ENCODE data around the gene NGB.

NGB gene

DNA sequence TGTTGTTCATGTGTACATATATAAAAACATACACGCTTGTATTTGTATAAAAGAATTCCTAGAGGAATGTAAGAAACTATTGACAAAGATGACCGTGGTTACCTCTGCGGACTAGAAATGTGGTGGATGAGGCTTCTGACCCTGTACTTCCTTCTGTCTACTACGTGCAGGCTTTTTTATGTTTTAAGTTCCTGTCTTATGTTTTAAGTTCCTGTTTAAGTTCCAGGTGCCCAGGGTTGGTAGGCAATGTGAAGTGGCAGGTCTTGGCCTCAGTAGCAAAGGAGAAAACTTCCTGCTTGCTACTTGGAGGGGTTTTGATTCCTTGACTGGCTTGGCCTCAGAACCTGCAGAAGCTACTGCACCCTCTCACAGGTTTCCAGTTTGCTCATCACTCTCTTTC lies 38.1 kb upstream of the NGB start:
- peak in 1 of 2 experiments; percentile 44 for DNase-seq (ENCODE audit: low read depth in 1 of 2, low spot score in 1 of 2)
- no peak overlapping the region for H3K4me3 ChIP-seq (replicated peaks; ENCODE audit: insufficient read depth, low read length)
- TF ChIP-seq SPI1 (IDR thresholded peaks at IDR 0.05; ENCODE audit: borderline replicate concordance, low read depth) (peak; percentile 42; the same call in 1 of the 2 replicates), GABPA (IDR thresholded peaks at IDR 0.05; ENCODE audit: low read depth) (no peak)
- H3K27me3 ChIP-seq (ENCODE audit: insufficient read depth, poor library complexity, severe bottlenecking), result no peaks in the 10 kb centered on the region
- H3K27ac ChIP-seq (replicated peaks), result peak overlapping the region; percentile 35

DNA sequence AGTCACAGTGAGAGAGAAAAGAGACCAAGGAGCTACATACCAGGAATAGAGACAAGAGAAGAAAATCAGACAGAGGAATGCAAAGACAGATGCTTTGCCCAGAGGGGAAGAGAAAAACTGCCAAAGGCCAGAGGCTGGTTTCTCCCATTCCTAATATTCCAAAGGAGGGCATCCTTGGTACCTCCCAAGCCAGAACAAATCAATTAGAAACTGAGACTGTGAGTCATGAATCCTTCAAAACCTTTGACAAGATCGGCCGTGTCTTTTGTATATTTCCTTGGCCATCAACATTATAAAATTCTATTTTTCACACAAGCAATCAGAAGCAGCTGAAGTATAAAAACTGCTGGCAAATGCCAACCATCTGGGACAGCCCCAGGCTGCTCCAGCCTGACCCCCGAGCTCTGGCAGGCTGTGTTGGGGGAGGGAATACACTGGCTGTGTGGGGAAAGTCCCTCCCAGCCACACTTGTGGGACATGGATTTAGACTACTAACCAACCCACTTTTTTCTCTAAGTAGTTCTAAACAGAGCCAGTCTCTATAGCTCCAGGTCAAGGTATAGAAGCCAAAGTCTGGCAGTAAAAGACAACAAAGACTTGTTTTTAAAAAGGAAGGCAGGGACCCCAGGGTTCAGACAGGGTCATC lies 36.0 kb upstream of the NGB start:
- DNase-seq (ENCODE audit: low read depth in 1 of 2, low spot score in 1 of 2), result no peak
- TF ChIP-seq, protein P1, sequence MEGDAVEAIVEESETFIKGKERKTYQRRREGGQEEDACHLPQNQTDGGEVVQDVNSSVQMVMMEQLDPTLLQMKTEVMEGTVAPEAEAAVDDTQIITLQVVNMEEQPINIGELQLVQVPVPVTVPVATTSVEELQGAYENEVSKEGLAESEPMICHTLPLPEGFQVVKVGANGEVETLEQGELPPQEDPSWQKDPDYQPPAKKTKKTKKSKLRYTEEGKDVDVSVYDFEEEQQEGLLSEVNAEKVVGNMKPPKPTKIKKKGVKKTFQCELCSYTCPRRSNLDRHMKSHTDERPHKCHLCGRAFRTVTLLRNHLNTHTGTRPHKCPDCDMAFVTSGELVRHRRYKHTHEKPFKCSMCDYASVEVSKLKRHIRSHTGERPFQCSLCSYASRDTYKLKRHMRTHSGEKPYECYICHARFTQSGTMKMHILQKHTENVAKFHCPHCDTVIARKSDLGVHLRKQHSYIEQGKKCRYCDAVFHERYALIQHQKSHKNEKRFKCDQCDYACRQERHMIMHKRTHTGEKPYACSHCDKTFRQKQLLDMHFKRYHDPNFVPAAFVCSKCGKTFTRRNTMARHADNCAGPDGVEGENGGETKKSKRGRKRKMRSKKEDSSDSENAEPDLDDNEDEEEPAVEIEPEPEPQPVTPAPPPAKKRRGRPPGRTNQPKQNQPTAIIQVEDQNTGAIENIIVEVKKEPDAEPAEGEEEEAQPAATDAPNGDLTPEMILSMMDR (IDR thresholded peaks at IDR 0.05; ENCODE audit: insufficient read depth, low read length), result no peak
- TF ChIP-seq GABPA (IDR thresholded peaks at IDR 0.05; ENCODE audit: low read depth) (no peak), POLR2AphosphoS5 (IDR thresholded peaks at IDR 0.05; ENCODE audit: low read depth) (no peak), SPI1 (IDR thresholded peaks at IDR 0.05; ENCODE audit: borderline replicate concordance, low read depth) (no peak)
- TF ChIP-seq, protein P2, sequence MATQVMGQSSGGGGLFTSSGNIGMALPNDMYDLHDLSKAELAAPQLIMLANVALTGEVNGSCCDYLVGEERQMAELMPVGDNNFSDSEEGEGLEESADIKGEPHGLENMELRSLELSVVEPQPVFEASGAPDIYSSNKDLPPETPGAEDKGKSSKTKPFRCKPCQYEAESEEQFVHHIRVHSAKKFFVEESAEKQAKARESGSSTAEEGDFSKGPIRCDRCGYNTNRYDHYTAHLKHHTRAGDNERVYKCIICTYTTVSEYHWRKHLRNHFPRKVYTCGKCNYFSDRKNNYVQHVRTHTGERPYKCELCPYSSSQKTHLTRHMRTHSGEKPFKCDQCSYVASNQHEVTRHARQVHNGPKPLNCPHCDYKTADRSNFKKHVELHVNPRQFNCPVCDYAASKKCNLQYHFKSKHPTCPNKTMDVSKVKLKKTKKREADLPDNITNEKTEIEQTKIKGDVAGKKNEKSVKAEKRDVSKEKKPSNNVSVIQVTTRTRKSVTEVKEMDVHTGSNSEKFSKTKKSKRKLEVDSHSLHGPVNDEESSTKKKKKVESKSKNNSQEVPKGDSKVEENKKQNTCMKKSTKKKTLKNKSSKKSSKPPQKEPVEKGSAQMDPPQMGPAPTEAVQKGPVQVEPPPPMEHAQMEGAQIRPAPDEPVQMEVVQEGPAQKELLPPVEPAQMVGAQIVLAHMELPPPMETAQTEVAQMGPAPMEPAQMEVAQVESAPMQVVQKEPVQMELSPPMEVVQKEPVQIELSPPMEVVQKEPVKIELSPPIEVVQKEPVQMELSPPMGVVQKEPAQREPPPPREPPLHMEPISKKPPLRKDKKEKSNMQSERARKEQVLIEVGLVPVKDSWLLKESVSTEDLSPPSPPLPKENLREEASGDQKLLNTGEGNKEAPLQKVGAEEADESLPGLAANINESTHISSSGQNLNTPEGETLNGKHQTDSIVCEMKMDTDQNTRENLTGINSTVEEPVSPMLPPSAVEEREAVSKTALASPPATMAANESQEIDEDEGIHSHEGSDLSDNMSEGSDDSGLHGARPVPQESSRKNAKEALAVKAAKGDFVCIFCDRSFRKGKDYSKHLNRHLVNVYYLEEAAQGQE (IDR thresholded peaks at IDR 0.05; ENCODE audit: insufficient replicate concordance, low read depth), result no peak
- Histone ChIP-seq H3K4me3 (replicated peaks; ENCODE audit: insufficient read depth, low read length) (no peak overlapping the region), H3K27me3 (ENCODE audit: insufficient read depth, poor library complexity, severe bottlenecking) (no peaks in the 10 kb centered on the region), H3K27ac (replicated peaks) (no peak overlapping the region)

DNA sequence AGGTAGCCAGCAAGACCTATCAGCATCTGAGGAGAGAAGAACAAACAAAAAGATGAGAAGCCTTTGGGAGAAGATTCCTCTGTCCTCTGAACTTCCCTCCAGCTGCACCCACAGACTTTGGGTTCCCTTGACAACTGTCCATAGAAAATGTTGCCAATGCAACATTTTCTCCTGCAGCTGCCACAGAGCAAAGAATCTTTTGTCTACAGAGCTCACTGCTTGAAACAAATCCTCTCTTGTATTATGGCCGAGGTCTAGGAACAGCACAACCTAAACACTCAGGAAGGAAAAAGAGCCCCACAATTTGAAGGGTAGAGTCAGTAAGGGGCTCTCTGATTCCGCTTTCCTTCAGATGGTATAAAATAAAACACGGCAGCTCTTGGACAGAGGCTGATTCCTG lies 35.4 kb upstream of the NGB start:
- no peak for DNase-seq (ENCODE audit: low read depth in 1 of 2, low spot score in 1 of 2)
- no peak overlapping the region for H3K4me3 ChIP-seq (replicated peaks; ENCODE audit: insufficient read depth, low read length)
- H3K27me3 ChIP-seq (ENCODE audit: insufficient read depth, poor library complexity, severe bottlenecking), result no peaks in the 10 kb centered on the region
- no peak for TF ChIP-seq SPI1 (IDR thresholded peaks at IDR 0.05; ENCODE audit: borderline replicate concordance, low read depth)
- TF ChIP-seq POLR2AphosphoS5 (IDR thresholded peaks at IDR 0.05; ENCODE audit: low read depth), result no peak
- TF ChIP-seq, protein P2 (IDR thresholded peaks at IDR 0.05; ENCODE audit: insufficient replicate concordance, low read depth), result no peak
- no peak for TF ChIP-seq GABPA (IDR thresholded peaks at IDR 0.05; ENCODE audit: low read depth)
- TF ChIP-seq, protein P1 (IDR thresholded peaks at IDR 0.05; ENCODE audit: insufficient read depth, low read length), result no peak
- H3K27ac ChIP-seq (replicated peaks), result no peak overlapping the region

DNA sequence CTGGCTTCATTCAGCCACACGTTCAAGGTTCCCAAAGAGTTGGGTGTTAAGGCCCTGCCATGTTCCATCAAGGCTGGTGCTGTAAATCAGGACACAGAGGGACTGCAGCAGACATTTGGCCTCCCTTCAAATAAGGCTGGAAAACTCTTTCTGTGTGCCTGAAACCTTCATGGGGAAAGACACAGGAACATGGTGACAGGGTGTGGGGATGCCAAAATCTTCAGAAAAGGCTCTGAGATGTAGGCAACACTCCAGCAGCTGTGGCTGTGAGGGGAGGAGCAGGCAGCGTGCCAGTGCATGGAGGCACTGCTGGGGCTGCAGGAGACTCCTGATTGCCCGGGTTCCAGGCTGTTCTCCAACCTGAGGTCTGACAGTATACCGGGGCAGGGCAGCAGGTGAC lies 34.7 kb upstream of the NGB start:
- TF ChIP-seq GABPA (IDR thresholded peaks at IDR 0.05; ENCODE audit: low read depth), result no peak
- TF ChIP-seq, protein P2 (IDR thresholded peaks at IDR 0.05; ENCODE audit: insufficient replicate concordance, low read depth), result no peak
- TF ChIP-seq, protein P1 (IDR thresholded peaks at IDR 0.05; ENCODE audit: insufficient read depth, low read length), result no peak
- TF ChIP-seq POLR2AphosphoS5 (IDR thresholded peaks at IDR 0.05; ENCODE audit: low read depth), result no peak
- TF ChIP-seq SPI1 (IDR thresholded peaks at IDR 0.05; ENCODE audit: borderline replicate concordance, low read depth), result no peak
- H3K27ac ChIP-seq (replicated peaks), result no peak overlapping the region
- no peak for DNase-seq (ENCODE audit: low read depth in 1 of 2, low spot score in 1 of 2)
- H3K27me3 ChIP-seq (ENCODE audit: insufficient read depth, poor library complexity, severe bottlenecking), result no peaks in the 10 kb centered on the region
- no peak overlapping the region for H3K4me3 ChIP-seq (replicated peaks; ENCODE audit: insufficient read depth, low read length)
